ENCODE measurements around the gene APOBEC3A. TPM values are rescaled to one million over a fixed set of nuclear protein-coding genes. Genes with fewer than 3 reads are reported as not detected.
A peak's percentile ranks its signal among the peaks of the same experiment; 100 is the strongest.

APOBEC3A gene
- total RNA-seq, 1 donor from 2014 or later, result 9.0 TPM

- intact Hi-C loops (cut with DNase I), result no loop called here
- ATAC-seq, result no peak
- Histone ChIP-seq H3K36me3 (no peaks in the 10 kb centered on the region), H3K4me1 (peaks cover 7% of the 10 kb centered on the region), H3K9me3 (no peaks in the 10 kb centered on the region), H3K4me3 (no peak overlapping the region), H3K27me3 (peaks cover 8% of the 10 kb centered on the region), H3K27ac (no peak overlapping the region)
- no peak for TF ChIP-seq CTCF (IDR thresholded peaks at IDR 0.05)
- DNase-seq, result no peak
Measured at GRCh38 chr22:38930512-38930911, 26.9 kb upstream of the APOBEC3A start.

DNA sequence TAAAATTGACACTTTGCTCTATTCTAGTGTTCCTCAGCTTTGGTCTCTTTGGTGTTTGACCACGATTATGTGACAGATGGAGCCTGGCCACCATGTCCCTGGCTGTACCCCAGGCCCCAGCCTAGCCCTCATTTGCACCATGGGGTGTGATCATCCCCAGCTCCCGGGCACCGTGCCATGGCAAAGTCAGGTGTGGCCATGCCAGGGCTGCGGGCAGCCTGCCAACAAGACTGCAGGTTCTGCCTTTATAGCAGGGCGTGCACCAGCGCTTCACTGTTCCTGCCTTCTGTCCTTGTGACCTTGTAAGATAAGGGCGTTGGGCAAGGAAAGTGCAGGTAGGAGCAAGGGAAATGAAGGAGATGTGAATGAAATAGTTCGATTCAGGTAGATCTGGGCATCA lies 22.4 kb upstream of the APOBEC3A start:
- no peaks in the 10 kb centered on the region for H3K9me3 ChIP-seq
- H3K27ac ChIP-seq, result no peak overlapping the region
- no peak for TF ChIP-seq CTCF (IDR thresholded peaks at IDR 0.05)
- H3K4me1 ChIP-seq, result no peaks in the 10 kb centered on the region
- peak; percentile 96 for DNase-seq
- ATAC-seq, result peak; percentile 92
- H3K27me3 ChIP-seq, result no peaks in the 10 kb centered on the region
- no peak overlapping the region for H3K4me3 ChIP-seq
- H3K36me3 ChIP-seq, result no peaks in the 10 kb centered on the region
- intact Hi-C loops (cut with DNase I), result no loop called here

GRCh38 chr22:38935616-38936015 lies 21.8 kb upstream of the APOBEC3A start:
- H3K27ac ChIP-seq, result no peak overlapping the region
- intact Hi-C loops (cut with DNase I), result no loop called here
- TF ChIP-seq CTCF (IDR thresholded peaks at IDR 0.05), result no peak

DNA sequence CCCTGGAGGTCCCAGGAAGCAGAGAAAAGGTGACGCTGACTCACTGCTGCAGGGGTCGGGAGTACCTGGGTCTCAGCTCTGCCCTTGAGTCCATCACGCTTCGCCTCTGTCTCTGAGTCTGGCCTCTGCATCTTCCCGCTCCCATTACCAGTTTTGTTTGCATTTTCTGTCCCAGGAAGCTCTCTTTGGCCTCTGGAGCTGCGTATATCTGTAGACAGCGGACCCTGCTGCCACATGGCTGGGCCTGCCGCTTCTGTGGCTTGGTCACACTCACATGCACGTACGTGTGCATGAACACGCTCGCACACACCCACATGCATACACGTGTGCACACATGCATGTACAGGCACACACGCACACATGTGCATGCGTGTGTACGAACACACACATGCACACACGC lies 20.8 kb upstream of the APOBEC3A start:
- no peaks in the 10 kb centered on the region for H3K36me3 ChIP-seq
- H3K9me3 ChIP-seq, result no peaks in the 10 kb centered on the region
- H3K27me3 ChIP-seq, result no peaks in the 10 kb centered on the region
- H3K27ac ChIP-seq, result no peak overlapping the region
- no peak overlapping the region for H3K4me3 ChIP-seq
- DNase-seq (peak; percentile 18), ATAC-seq (no peak)
- H3K4me1 ChIP-seq, result peaks cover 10% of the 10 kb centered on the region
- no peak for TF ChIP-seq CTCF (IDR thresholded peaks at IDR 0.05)
- intact Hi-C loops (cut with DNase I), result no loop called here

More at GRCh38 chr22:38935616-38936015, 21.8 kb upstream of the APOBEC3A start:
- H3K27me3 ChIP-seq, result no peaks in the 10 kb centered on the region
- DNase-seq, result no peak
- no peaks in the 10 kb centered on the region for H3K9me3 ChIP-seq
- H3K36me3 ChIP-seq, result no peaks in the 10 kb centered on the region
- ATAC-seq, result no peak
- peaks cover under 1% of the 10 kb centered on the region for H3K4me1 ChIP-seq
- H3K4me3 ChIP-seq, result no peak overlapping the region

DNA sequence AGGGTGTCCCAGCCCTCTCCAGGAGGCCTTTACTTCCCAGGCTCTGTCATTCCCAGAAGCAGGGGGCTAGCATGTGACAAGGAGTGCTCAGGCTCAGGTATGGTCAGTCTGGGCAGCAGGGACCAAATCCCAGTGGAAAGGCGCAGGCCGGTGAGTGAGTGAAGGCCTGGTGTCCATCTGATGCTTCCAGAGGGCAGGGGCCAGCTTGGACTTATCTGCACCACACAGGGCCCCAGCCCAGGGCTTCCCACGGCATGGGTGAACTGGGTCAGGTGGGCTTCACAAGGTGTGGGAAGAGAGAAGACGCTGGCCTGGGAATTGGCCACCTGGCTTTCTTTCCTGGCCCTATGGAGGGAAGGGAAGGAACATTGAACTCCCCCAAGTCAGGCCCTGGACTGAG lies 20.4 kb upstream of the APOBEC3A start:
- ATAC-seq (no peak), DNase-seq (peak; percentile 41)
- Histone ChIP-seq H3K9me3 (no peaks in the 10 kb centered on the region), H3K4me3 (no peak overlapping the region), H3K4me1 (peaks cover 10% of the 10 kb centered on the region), H3K36me3 (no peaks in the 10 kb centered on the region), H3K27ac (no peak overlapping the region), H3K27me3 (no peaks in the 10 kb centered on the region)
- intact Hi-C loops (cut with DNase I), result no loop called here
- no peak for TF ChIP-seq CTCF (IDR thresholded peaks at IDR 0.05)

DNA sequence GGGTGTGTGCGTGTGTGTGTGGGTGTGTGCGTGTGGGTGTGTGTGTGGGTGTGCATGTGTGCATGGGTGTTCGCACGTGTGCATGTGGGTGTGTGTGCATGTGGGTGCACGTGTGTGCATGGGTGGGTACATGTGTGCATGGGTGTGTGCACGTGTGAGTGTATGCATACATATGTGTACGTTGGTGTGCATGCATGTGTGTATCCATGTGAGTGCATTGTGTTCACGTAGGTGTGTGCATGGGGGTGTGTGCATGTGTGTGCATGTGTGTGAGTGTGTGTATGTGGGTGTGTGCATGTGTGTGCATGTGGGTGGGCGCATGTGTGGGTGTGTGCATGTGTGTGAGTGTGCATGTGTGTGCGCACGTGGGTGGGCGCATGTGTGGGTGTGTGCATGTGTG lies 19.9 kb upstream of the APOBEC3A start:
- ATAC-seq, result no peak
- no peak overlapping the region for H3K27ac ChIP-seq
- TF ChIP-seq CTCF (IDR thresholded peaks at IDR 0.05), result no peak
- no peak overlapping the region for H3K4me3 ChIP-seq
- peak; percentile 33 for DNase-seq
- H3K4me1 ChIP-seq, result peaks cover 10% of the 10 kb centered on the region
- intact Hi-C loops (cut with DNase I), result no loop called here
- no peaks in the 10 kb centered on the region for H3K36me3 ChIP-seq
- no peaks in the 10 kb centered on the region for H3K27me3 ChIP-seq
- no peaks in the 10 kb centered on the region for H3K9me3 ChIP-seq

All from upper lobe of right lung (tissue), 1 donor.